GDM1 (cell line): ENCODE measurements around the gene ZMYND15.

ENCODE experiments used
- DNase-seq: peaks from one replicate; lab custom pipeline; 2025; lab: John Stamatoyannopoulos, UW

The ZMYND15 gene

DNA sequence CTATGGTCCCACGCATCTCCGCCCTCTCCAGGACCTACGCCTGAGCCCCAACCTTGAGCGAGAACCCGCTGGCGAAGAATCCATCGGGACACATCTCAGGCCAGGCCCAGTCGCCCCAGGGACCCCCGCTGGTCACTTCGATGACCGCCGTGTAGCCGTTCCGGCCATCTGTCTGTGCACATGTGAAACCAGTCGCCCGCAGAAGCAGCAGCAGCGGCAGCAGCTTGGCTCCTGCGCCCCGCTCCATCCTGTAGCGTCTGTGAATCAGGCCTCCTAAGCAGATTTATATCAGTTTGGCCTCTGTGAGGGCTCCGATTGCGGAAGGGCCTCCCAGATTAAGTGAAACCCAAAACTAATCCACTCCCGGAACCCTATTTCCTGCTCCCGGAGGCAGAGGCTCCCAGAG, 46.5 kb downstream of the ZMYND15 start, which contains the start of gene VMO1:
VMO1 (minus strand) TSS at position 259 of the 406 bp plus-strand sequence; CDS start at position 247, 12 bp downstream.
- DNase-seq: no peak

DNA sequence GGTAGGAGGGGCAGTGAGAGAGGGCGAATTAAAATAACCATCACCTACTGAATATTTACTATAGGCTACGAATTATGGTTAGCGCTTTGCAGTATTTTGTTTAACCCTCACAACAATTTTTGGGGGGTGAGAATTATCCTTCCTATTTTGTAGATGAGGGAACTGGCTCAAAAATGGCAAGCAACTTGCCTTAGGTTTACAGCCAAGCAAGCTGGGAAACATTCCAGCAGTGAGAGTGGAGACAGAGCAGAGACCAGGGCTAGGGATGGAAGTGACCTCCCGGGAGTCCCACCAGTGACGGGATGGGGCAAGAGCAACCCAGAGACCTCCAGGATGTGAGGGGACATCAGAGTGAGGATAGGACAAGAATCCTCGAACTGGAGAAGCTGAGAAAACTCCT, 46.9 kb downstream of the ZMYND15 start:
- DNase-seq: no peak

DNA sequence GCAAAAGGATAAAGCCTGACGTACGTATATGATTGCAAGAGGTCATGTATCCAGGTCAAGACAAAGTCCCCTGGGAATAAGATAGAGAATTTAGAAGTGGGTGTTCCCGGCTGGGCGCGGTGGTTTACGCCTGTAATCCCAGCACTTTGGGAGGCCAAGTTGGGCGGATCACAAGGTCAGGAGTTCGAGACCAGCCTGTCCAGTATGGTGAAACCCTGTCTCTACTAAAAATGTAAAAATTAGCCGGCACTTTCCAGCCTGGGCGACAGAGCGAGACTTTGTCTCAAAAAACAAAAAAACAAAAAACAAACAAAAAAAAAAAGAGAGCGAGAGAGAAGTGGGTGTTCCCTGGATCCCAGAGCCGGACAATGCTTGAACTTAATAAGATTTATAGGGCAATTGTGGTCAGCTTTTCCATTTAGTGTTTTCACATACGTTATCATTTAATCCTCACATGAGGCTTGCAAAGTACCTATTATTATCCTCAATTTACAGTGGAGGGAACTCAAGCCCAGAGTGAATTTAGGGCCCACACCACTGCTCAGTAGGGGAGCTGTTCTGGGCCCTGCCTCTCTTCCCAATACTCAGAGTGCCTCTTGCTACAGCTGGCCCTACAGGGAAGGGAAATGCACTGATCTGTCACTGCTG, 48.6 kb downstream of the ZMYND15 start:
- DNase-seq: no peak

DNA sequence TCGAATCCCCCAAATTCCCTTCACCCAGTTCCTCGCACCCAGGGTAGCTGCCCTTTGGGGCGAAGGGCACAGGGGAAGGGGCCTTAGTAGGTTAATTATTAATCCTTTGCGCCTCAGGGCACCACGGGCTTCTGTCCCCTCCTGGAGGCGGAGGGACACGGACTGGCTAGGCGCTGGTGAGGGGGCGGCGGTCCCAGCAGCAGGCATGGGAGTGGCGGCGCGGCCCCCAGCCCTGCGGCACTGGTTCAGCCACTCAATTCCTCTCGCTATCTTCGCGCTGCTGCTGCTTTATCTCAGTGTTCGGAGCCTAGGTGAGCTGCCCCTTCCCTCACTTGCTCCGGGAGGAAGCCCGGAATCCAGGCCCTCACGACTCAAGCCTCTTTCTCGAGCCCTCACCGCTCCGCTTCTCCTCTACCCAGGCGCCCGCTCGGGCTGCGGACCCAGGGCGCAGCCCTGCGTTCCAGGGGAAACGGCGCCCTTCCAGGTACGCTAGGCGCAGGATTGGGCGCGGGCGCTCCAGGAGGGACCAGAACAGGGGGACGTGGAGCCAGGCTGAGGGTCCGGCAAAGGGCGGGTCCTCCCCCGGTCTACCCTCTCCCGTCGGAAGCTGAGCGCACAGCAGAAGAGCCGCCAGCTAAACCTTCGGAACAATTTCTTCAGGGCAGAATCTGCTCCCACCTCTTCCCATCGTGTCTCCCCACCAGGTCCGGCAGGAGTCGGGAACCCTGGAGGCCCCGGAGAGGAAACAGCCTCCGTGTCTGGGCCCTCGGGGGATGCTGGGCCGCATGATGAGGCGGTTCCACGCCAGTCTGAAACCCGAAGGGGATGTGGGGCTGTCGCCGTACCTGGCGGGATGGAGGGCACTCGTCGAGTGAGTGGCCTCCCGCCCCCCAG, 49.4 kb downstream of the ZMYND15 start, which contains the start of gene GLTPD2:
GLTPD2 (plus strand) TSS at position 158 of the 894 bp plus-strand sequence; CDS start at position 206, 48 bp downstream.
- DNase-seq: no peak

DNA sequence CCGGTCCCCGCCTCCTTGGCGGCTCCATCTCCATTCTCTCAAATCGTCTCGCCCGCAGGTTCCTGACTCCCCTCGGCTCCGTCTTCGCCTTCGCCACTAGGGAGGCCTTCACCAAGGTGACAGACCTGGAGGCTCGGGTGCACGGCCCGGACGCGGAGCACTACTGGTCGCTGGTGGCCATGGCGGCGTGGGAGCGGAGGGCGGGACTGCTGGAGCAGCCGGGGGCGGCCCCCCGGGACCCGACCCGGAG, 50.0 kb downstream of the ZMYND15 start:
- DNase-seq: no peak

DNA sequence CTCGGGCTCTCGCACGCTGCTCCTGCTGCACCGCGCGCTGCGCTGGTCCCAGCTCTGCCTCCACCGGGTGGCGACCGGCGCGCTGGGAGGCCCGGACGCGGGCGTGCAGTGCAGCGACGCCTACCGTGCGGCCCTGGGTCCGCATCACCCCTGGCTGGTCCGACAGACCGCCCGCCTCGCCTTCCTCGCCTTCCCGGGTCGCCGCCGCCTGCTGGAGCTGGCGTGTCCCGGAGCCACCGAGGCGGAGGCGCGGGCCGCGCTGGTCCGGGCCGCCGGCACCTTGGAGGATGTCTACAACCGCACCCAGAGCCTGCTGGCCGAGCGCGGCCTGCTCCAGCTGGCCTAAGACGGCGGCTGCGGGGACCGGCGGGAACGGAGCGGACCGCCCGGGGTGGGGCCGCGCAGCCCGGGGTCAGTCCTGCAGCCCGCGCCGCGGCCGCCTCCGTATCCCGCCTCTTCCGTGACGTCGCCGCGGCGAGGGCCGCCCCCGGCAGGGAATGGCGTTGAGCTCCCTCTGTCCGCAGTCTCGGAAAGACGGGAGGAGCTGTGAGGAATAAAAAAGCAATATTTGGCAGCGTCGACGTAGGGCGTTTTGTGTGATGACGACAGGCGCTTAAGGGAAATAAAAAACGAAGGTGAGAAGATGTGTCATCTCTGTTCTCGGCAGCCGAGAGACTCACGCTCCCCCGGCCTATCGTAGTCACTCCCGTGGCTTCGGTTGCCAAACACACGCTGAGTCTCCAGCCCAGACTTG, 50.5 kb downstream of the ZMYND15 start:
- DNase-seq: peak; percentile 72

DNA sequence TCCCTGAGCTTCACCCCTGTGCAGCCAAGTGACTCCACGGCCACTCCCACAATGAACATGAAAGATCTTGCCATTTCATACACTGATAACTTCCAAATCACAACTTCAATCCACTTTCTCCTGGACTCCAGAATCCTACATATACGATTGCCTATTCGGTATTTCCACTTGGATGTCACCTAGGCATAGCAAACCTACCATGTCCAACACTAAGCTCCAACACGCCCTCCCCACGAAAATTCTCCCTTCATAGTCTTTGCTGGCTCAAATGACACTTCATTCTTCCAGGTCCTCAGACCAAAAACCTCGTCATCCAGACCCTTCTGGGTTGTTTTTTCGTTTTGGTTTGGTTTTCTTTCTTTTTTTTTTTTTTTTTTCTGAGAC, 51.1 kb downstream of the ZMYND15 start:
- no peak for DNase-seq

DNA sequence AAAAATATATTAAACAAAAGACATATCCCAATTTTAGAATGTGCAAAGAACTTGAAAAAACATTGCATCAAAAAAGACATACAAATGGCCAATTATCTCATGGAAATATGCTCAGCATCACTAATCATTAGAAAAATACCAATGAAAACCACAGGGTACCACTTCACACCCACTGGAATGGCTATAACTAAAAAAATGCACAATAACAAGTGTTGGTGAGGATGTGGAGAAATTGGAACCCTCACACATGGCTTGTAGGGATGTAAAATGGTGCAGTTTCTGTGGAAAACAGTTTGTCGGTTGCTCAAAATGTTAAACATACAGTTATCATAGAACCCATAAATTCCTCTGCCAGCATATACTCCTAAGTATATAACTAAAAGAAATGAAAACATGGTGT, 55.5 kb downstream of the ZMYND15 start:
- no peak for DNase-seq
